PFSK-1 (cell line): ENCODE data around the gene CNTNAP2.

Experiments
- FOXP2 ChIP-seq: optimal IDR thresholded peaks from 2 replicates; pipeline ENCODE3; 2011; ENCODE audit warnings: borderline replicate concordance, control low read depth, inconsistent platforms; ENCODE audit not compliant: insufficient read depth; ENCODE audit errors: extremely low read length, extremely low read depth
- POLR2AphosphoS5 ChIP-seq: IDR thresholded peaks from 2 replicates; pipeline ENCODE4 v1.6.1; 2012; ENCODE audit warnings: low read depth, mild to moderate bottlenecking, control low read depth, low read length, moderate library complexity
- REST ChIP-seq, 2 experiments: IDR thresholded peaks; 2 replicates each; pipeline versions ENCODE4 v1.6.1 to v1.8.0; 2011 to 2012; ENCODE audit warnings: low read depth in 2 of 2, low read length in 2 of 2, control low read depth in 1 of 2, inconsistent platforms in 1 of 2, mild to moderate bottlenecking in 1 of 2, moderate library complexity in 1 of 2; ENCODE audit not compliant: insufficient read depth in 1 of 2
- SIN3A ChIP-seq: IDR thresholded peaks from 2 replicates; pipeline ENCODE4 v1.6.1; 2012; ENCODE audit warnings: mild to moderate bottlenecking, low read length, moderate library complexity, borderline replicate concordance; ENCODE audit not compliant: insufficient read depth
- TAF1 ChIP-seq: IDR thresholded peaks from 2 replicates; pipeline ENCODE4 v1.6.1; 2012; ENCODE audit warnings: low read length, control low read depth, borderline replicate concordance; ENCODE audit not compliant: insufficient read depth

The CNTNAP2 gene

GRCh38 chr7:147103224-147103623, 986.6 kb downstream of the CNTNAP2 start:
- TF ChIP-seq REST (IDR thresholded peaks at IDR 0.05; ENCODE audit: insufficient read depth in 1 of 2, low read depth in 2 of 2, low read length in 2 of 2): no peak
- TF ChIP-seq FOXP2: no peak
- TF ChIP-seq POLR2AphosphoS5: no peak
- TF ChIP-seq SIN3A: no peak

DNA sequence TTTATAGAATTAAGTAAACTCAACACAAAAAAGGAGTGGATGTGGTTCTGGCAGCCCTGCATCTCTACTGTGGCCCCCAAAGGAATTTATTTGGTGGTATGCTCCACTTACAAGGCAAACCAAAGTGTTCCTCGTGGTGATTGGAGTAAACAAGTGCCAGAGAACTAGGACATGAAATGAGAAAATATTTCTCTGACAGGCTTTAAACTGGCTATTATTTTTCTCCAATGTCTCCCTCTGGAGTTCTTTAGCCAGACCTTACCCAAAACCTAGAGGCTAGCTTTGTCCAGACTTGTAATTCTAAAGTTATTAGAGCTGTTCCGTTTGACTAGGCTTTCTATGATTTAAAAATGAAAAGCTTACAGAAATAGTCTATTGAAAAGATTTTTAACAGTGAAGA, 990.1 kb downstream of the CNTNAP2 start:
- TF ChIP-seq FOXP2 (no peak), REST (IDR thresholded peaks at IDR 0.05; ENCODE audit: insufficient read depth in 1 of 2, low read depth in 2 of 2, low read length in 2 of 2) (no peak), SIN3A (no peak), TAF1 (no peak), POLR2AphosphoS5 (no peak)

GRCh38 chr7:147136352-147136751, 1019.8 kb downstream of the CNTNAP2 start:
- TF ChIP-seq TAF1 (no peak), POLR2AphosphoS5 (no peak)

GRCh38 chr7:147145194-147145593, 1028.6 kb downstream of the CNTNAP2 start:
- TF ChIP-seq TAF1: no peak
- no peak for TF ChIP-seq REST (IDR thresholded peaks at IDR 0.05; ENCODE audit: insufficient read depth in 1 of 2, low read depth in 2 of 2, low read length in 2 of 2)
- no peak for TF ChIP-seq POLR2AphosphoS5
- no peak for TF ChIP-seq SIN3A
- TF ChIP-seq FOXP2: no peak

- TF ChIP-seq POLR2AphosphoS5 (no peak), FOXP2 (no peak), SIN3A (no peak), TAF1 (no peak), REST (IDR thresholded peaks at IDR 0.05; ENCODE audit: insufficient read depth in 1 of 2, low read depth in 2 of 2, low read length in 2 of 2) (no peak)
These were observed 1029.6 kb downstream of the CNTNAP2 start for GRCh38 chr7:147146169-147146568.
